Fibroblast of lung (primary cell): ENCODE results near the gene SDHA. TPM values are rescaled to one million over a fixed set of nuclear protein-coding genes. Genes with fewer than 3 reads are reported as not detected.
"Not testable (repeated sequence)": the region's sequence is repeated elsewhere in the genome, so short reads cannot be mapped to it uniquely, and the experiment has no call there.

Source experiments
- DNase-seq, 2 donors: peaks; one replicate each; pipeline versions ENCODE4 v3.0.0 to v3.0.0-alpha.2; 2010; ENCODE audit warnings: low read depth in 2 of 2
- H2AFZ ChIP-seq: 2 replicates; pipeline ENCODE4 v1.5.1; 2012; ENCODE audit warnings: low read length, control low read depth, inconsistent platforms
- H3K27ac ChIP-seq: 2 replicates; pipeline ENCODE4 v1.5.1; 2011; ENCODE audit warnings: low read length, control low read depth; ENCODE audit not compliant: insufficient read depth
- H3K27me3 ChIP-seq: 2 replicates; pipeline ENCODE4 v1.5.1; 2011; ENCODE audit warnings: mild to moderate bottlenecking, low read length; ENCODE audit not compliant: control insufficient read depth, insufficient read depth
- H3K36me3 ChIP-seq: 2 replicates; pipeline ENCODE4 v1.5.1; 2011; ENCODE audit warnings: low read length; ENCODE audit not compliant: control insufficient read depth, insufficient read depth
- H3K4me1 ChIP-seq: 2 replicates; pipeline ENCODE4 v1.5.1; 2011; ENCODE audit warnings: low read length; ENCODE audit not compliant: control insufficient read depth, insufficient read depth; ENCODE audit errors: extremely low read depth
- H3K4me2 ChIP-seq: 2 replicates; pipeline ENCODE4 v1.5.1; 2011; ENCODE audit warnings: low read length, control low read depth; ENCODE audit not compliant: insufficient read depth; ENCODE audit errors: extremely low read depth
- H3K4me3 ChIP-seq, 4 experiments: fragments of 200-600 bp in 1 of 4; sonication (generic) in 1 of 4; replicated peaks in 1 of 4; 2 replicates each; pipeline ENCODE4 v1.5.1; 2011 to 2016; ENCODE audit warnings: low read length in 4 of 4, low read depth in 3 of 4, mild to moderate bottlenecking in 3 of 4, control low read depth in 2 of 4, inconsistent platforms in 1 of 4, mixed read lengths in 1 of 4; ENCODE audit not compliant: insufficient read depth in 1 of 4; ENCODE audit errors: control extremely low read depth in 1 of 4
- H3K79me2 ChIP-seq: 2 replicates; pipeline ENCODE4 v1.5.1; 2012; ENCODE audit warnings: mild to moderate bottlenecking, low read length, inconsistent platforms; ENCODE audit not compliant: control insufficient read depth, insufficient read depth
- H3K9ac ChIP-seq: 2 replicates; pipeline ENCODE4 v1.5.1; 2011; ENCODE audit warnings: mild to moderate bottlenecking, low read length, control low read depth; ENCODE audit not compliant: insufficient read depth
- H3K9me3 ChIP-seq: 2 replicates; pipeline ENCODE4 v1.5.1; 2012; ENCODE audit warnings: low read depth, low read length; ENCODE audit not compliant: control insufficient read depth, insufficient read depth
- H4K20me1 ChIP-seq: 2 replicates; pipeline ENCODE4 v1.5.1; 2011; ENCODE audit warnings: low read length; ENCODE audit not compliant: control insufficient read depth, insufficient read depth; ENCODE audit errors: extremely low read depth
- EZH2 ChIP-seq: IDR thresholded peaks from 2 replicates; pipeline ENCODE4 v1.5.1; 2012; ENCODE audit warnings: low read length, control low read depth, mild to moderate bottlenecking; ENCODE audit errors: missing control alignments
- polyA plus RNA-seq, 2 donors: library from polyadenylated mRNA; depleted of rRNA in 1 of 2; stranded (reverse) in 1 of 2; unstranded in 1 of 2; fragments of >200 nt; gene quantifications; 2 replicates each; pipeline ENCODE4 v1.2.1, GENCODE V29; 2011 to 2012; ENCODE audit warnings: missing spikeins in 1 of 2
- total RNA-seq: library from RNA; depleted of rRNA; stranded (reverse); fragments of >200 nt; gene quantifications from 2 replicates; pipeline ENCODE4 v1.2.1, GENCODE V29; 2014
- TF ChIP-seq, protein P1 (sequence below), 2 donors: IDR thresholded peaks in 1 of 2; conservative IDR thresholded peaks in 1 of 2; 1 replicate in 1 of 2; 2 replicates in 1 of 2; pipeline ENCODE4 v1.5.1; 2011 to 2012; ENCODE audit warnings: low read length in 2 of 2, control low read depth in 1 of 2, inconsistent platforms in 1 of 2, low read depth in 1 of 2, mild to moderate bottlenecking in 1 of 2

SDHA gene
- total and polyA plus RNA-seq, 2 donors (not counting 1 experiment from before 2014, with no cell fraction given) = 89.6 to 150 TPM

DNA sequence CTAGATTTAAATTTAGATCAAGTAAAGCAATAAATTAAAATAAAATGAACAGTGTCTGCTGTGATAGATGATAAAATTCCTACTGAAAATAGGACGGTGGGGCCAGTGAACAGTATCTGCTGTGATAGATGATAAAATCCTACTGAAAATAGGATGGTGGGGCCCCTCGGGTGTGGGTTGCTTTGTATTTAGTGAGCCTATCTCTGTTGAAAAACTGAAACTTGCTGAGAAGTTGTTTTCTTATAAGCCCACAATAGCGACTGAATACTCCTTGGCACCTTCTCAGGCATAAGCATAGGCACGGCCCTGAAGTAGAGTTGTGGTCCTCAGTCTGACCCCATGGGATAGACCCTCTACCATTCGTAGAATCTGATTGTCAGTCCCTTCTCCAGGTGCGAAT is 5.7 kb downstream of the SDHA start:
- Histone ChIP-seq H3K9ac (no peak overlapping the region), H4K20me1 (peaks cover 4% of the 10 kb centered on the region), H3K79me2 (peaks cover 54% of the 10 kb centered on the region), H3K4me2 (no peak overlapping the region), H3K4me3 (no peak overlapping the region), H3K27me3 (no peaks in the 10 kb centered on the region), H3K27ac (no peak overlapping the region), H3K36me3 (peaks cover 12% of the 10 kb centered on the region), H3K9me3 (no peaks in the 10 kb centered on the region), H2AFZ (no peak overlapping the region), H3K4me1 (peaks cover 6% of the 10 kb centered on the region)
- TF ChIP-seq, protein P1, sequence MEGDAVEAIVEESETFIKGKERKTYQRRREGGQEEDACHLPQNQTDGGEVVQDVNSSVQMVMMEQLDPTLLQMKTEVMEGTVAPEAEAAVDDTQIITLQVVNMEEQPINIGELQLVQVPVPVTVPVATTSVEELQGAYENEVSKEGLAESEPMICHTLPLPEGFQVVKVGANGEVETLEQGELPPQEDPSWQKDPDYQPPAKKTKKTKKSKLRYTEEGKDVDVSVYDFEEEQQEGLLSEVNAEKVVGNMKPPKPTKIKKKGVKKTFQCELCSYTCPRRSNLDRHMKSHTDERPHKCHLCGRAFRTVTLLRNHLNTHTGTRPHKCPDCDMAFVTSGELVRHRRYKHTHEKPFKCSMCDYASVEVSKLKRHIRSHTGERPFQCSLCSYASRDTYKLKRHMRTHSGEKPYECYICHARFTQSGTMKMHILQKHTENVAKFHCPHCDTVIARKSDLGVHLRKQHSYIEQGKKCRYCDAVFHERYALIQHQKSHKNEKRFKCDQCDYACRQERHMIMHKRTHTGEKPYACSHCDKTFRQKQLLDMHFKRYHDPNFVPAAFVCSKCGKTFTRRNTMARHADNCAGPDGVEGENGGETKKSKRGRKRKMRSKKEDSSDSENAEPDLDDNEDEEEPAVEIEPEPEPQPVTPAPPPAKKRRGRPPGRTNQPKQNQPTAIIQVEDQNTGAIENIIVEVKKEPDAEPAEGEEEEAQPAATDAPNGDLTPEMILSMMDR (conservative IDR thresholded peaks at IDR 0.05 in 1 of 2, IDR thresholded peaks at IDR 0.05 in 1 of 2; ENCODE audit: low read depth in 1 of 2, low read length in 2 of 2) = no peak
- no peak for TF ChIP-seq EZH2
- no peak for DNase-seq

DNA sequence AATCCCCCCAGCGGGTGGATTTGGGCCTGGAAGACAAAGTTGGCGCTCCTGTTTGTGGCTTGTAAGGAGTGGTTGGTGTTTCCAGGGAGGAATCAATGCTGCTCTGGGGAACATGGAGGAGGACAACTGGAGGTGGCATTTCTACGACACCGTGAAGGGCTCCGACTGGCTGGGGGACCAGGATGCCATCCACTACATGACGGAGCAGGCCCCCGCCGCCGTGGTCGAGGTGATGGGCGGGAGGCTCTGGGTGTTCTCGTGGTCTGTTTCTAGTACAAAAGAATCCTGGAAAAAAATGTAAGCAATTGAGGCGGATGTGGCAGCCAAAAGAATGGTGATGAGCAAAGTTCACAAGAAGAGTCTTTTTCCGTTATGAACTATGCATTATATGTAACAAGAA is 7.2 kb downstream of the SDHA start:
- no peak overlapping the region for H3K27ac ChIP-seq
- TF ChIP-seq, protein P1 (conservative IDR thresholded peaks at IDR 0.05 in 1 of 2, IDR thresholded peaks at IDR 0.05 in 1 of 2; ENCODE audit: low read depth in 1 of 2, low read length in 2 of 2) = no peak
- TF ChIP-seq EZH2 = no peak
- DNase-seq = no peak
- H3K4me2 ChIP-seq = no peak overlapping the region
- H3K9me3 ChIP-seq = no peaks in the 10 kb centered on the region
- no peak overlapping the region for H2AFZ ChIP-seq
- no peak overlapping the region for H3K9ac ChIP-seq
- H3K36me3 ChIP-seq = peaks cover 12% of the 10 kb centered on the region
- no peak overlapping the region for H3K4me3 ChIP-seq
- H3K4me1 ChIP-seq = peaks cover 6% of the 10 kb centered on the region
- H4K20me1 ChIP-seq = no peaks in the 10 kb centered on the region
- H3K27me3 ChIP-seq = no peaks in the 10 kb centered on the region
- peaks cover 38% of the 10 kb centered on the region for H3K79me2 ChIP-seq

DNA sequence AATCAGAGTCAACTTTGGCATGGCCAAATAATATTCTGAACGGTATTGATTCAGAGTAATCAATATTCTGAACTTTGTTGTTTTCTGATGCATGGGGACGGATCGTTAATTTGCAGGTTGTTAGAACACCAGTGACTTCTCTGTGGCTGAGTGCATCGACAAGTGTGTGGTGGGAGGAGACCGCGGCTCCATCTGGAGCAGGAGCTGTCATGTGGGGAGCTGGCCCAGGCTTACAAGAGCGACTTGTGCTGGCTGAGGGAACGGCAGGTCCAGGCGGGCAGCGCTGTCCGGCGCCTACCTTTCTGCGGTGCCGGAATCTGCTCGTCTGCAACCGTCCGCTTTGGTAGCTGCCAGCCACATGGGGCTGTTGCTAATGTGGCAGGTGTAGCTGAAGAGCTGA is 9.3 kb downstream of the SDHA start:
- H3K27me3 ChIP-seq, H3K9me3 ChIP-seq, DNase-seq, H4K20me1 ChIP-seq, H2AFZ ChIP-seq, H3K9ac ChIP-seq, H3K4me3 ChIP-seq, H3K4me1 ChIP-seq, H3K4me2 ChIP-seq, H3K27ac ChIP-seq: not testable (repeated sequence)
- Histone ChIP-seq H3K79me2 (peaks cover 19% of the 10 kb centered on the region), H3K36me3 (peaks cover 13% of the 10 kb centered on the region)
